ENCODE data around the gene EMP3.
"Not testable (repeated sequence)": the region's sequence is repeated elsewhere in the genome, so short reads cannot be mapped to it uniquely, and the experiment has no call there.

Gene EMP3, protein sequence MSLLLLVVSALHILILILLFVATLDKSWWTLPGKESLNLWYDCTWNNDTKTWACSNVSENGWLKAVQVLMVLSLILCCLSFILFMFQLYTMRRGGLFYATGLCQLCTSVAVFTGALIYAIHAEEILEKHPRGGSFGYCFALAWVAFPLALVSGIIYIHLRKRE

DNA sequence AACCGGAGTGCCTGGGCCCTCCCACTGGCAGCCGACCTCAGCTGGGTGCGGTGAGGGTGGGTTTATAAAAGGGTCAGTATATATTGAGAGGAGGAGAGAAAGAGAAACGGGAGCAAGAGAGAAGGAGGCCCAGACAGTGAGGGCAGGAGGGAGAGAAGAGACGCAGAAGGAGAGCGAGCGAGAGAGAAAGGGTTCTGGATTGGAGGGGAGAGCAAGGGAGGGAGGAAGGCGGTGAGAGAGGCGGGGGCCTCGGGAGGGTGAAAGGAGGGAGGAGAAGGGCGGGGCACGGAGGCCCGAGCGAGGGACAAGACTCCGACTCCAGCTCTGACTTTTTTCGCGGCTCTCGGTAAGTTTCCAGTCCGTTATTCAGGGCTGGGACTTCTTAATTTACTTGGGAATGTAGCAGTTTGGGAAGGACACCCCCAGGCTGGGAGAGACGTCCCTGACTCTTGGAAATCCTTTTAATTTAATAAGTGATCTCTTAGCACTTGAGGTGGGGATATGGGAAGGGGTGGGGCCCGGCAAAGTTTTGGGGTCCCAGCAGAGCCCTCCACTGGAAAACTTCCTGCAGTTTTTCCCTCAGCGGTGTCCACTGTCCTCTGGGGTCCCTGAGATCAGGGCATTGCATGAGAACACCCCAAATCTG lies at the start of gene EMP3:
TSS of gene EMP3 (plus strand) at position 288 of the 646 bp plus-strand sequence. CDS start 1,293 bp downstream, outside the sequence.
- peak; percentile 88 for DNase-seq

DNA sequence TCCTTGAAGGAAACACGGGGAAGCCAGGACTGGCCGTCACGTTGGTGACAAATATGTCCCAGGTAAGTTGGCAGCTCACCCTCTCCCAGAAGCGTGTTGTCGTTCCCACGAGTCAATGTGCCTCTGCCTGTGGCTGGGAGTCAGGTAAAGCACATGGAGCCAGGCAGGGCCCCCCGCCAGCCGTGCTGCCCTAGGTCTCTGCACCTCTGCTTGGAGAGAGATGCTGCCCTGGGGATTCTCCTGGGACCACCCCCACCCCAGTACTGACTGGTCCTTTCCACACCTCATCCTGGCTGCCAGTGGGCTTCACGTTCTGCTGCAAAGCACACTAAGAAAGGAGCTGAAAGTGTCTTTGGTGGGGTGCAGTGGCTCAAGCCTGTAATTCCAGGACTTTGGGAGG lies 45.6 kb upstream of the EMP3 start:
- DNase-seq = no peak

DNA sequence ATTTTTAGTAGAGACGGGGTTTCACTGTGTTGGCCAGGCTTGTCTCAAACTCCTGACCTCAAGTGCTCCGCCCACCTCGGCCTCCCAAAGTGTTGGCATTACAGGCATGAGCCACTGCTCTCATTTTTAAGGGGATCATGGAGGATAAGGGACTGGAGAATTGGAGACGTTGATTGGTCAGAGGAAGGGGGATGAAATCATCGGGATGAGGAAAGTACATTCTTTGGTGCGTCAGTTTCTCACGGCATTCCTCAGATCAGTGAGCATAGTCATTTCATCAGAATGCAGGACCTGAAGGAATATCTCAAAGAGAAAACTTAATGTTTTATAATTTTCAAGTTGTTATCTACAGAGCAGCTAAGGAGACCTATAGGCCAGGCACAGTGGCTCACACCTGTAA lies 41.4 kb upstream of the EMP3 start:
- DNase-seq = no peak

DNA sequence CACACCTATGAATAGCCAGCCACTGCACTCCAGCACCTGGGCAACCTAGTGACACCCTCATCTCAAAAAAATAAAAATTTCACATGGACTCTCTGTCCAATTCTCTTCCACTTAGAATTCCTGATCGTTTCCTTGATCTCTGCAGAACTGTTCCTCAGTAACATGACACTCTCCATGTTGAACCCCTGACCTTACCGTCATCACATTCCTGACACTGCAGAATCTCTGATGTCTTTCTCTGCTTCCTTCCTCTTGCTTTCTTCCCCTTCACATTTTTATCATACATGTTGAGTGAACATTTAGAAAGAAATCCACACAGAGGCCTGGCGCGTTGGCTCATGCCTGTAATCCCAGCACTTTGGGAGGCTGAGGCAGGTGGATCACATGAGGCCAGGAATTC lies 40.5 kb upstream of the EMP3 start:
- DNase-seq = no peak

DNA sequence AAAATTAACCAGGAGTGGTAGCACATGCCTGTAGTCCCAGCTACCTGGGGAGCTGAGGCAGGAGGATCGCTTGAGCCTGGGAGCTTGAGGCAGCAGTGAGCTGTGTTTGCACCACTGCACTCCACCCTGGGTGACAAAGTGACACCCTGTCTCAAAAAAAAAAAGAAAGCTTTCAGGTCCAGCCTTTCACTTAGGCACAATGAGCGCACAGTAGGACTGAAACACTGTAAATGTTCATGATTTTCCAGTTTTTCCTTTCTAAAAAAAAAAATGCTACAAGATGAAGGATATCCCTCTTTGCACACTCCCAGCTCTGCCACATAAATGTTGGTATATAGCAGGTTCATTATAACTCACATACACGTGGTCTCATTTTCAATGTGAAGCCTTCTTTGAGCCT lies 37.6 kb upstream of the EMP3 start:
- DNase-seq = no peak

DNA sequence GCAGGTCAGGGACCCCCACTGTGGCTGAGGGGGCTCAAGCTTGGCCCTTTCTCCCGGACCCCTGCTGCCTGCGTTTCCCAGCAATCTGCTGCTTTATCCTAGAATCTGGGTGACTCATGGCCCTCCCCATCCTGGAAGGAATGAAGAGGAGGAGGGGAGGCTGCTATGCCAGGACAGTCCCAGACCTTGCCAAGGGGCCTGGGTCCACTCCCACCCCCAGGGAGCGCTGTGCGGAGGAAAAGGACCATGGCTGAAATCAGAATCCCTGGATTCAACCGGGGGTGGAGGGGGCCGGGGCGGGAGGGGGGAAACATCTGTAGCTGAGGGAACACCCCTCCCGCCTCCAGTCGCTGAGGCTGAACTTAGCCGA lies 35.0 kb upstream of the EMP3 start:
- no peak for DNase-seq

DNA sequence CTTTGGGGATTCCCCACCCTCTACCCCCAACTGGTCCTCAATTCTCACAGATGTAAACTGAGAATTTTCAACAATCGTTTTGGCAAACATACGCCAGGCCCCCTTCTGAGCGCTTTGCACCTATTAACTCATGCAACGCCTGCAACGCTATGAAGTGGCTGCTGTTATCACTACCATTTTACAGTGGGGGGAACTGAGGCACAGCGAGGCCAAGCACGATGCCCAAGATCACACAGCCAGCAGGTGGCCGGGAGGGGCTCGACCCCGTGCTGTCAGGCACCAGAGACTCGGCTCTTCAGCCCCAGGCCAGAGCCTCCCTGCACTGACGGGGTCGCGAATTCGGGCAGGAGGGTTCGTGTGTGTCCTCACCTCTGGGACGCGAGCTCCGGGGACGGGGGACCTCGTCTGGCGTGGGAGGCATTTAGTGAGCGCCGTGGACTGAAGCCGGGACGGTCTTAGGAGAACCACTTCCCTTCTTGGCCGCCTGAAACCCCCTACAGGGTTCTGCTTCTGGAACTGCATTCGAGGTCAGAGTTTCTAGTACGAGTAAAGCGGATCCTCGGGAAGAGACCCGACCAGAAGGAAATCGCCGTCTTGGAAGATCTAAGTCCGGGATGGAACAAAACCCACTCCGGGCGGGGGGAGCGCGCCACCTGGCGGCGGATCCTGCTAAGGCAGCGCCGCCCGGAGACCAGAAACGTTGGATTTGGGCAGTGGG lies 34.4 kb upstream of the EMP3 start:
- peak; percentile 83 for DNase-seq

DNA sequence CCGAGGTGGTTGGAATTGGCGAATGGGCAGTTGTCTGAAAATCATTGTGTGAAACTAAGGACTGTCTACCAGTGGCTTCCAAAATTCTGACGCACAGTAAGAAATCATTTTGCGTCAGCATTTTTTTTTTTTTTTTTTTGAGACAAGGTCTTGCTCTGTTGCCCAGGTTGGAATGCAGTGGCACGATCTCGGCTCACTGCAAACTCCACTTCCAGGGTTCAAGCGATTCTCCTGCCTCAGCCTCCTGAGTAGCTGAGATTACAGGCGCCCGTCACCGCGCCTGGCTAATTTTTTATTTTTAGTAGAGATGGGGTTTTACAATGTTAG lies 33.9 kb upstream of the EMP3 start:
- not testable (repeated sequence) for DNase-seq

DNA sequence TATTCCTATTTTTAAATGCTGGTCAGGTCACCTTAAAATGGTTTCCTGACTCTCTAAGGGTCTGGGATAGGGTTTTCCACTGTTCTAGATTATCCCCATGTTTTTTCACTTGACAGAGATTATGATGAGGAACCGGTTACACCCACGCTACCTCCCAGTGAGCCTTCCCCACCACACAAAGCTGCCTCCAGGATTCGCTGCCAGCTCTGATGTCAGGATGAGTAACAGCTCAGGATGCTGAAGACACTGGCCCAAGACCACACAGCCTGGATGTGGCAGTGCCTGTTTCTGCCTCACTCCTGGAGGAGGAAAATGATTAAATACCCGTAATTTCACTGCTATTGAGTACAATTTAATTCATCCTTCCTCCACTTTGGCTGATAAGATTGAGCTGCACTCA lies 32.6 kb upstream of the EMP3 start:
- DNase-seq = no peak

DNA sequence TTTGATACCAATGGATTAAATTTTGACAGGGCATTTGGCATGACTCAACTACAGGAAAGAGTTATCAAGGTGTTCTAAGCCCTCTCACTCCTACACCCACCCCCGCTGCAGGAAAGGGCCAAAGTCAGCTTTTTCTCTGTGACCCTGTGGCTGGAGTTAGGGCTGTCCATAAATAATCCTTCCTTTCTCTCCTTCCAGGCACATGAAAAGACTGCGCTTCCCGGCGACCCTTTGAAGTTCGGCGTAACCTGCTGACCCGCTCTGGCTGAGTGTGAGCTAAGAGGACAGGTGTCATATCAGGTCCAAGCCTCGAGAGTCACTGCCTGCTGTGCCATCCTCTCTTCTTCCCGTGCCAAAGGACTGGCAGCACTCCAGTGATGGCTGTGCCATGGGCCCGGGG lies 29.9 kb upstream of the EMP3 start:
- DNase-seq = no peak

DNA sequence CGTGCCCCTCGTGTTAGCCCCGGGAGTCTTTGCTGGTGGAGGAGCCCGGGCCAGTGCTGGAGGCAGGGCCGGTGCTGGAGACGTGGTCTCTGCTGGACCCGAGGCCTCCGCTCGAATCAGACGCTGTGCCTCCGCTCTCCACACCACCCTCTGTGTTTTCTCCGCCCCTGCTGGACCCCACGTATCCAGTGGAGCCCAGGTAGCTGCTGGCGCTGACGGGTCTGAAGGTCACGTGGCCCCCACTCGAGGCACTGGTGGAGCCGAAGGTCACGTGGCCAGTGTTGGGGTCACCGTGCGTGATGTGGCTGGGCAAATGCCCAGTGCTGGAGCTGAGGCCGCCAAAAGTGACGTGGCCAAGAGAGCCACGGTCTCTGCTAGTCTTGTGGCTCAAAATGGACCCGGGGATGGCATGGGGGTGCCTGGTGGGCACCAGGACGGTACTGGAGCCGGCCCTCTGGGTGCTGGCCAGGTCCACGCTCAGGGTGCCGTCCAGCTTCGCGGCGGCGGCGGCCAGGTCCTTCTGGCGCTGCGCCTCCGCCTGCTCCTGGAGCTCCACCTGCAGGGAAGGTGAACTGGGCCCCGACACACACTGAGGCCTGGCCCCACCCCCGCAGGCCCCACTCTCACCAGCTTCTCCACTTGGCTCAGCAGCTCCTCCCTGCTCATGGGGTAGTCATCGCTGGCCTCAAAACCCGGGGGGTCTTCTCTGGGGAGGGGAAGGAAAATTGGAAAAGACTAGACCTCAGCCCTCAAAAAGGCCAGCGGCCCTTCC lies 28.2 kb upstream of the EMP3 start:
- no peak for DNase-seq

DNA sequence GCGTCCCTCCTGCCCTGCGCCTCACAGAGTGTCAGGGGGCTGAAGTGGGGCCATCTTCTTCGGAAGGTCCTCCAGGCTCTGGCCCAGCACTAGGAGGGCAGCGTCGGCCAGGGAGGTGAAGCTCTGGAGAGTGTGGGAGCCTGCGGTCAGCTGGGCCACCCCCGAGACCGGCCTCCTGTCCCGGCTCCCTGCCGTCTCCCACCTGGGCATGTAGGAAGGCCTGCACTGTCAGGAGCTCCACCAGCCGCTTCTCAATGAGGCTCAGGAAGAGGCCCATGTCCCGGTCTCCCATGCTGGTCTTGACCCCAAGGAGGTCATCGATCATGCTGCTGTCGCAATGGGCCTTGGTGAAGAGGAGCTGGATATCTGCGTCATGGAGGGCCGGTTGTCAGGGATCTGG lies 27.4 kb upstream of the EMP3 start:
- DNase-seq = no peak

DNA sequence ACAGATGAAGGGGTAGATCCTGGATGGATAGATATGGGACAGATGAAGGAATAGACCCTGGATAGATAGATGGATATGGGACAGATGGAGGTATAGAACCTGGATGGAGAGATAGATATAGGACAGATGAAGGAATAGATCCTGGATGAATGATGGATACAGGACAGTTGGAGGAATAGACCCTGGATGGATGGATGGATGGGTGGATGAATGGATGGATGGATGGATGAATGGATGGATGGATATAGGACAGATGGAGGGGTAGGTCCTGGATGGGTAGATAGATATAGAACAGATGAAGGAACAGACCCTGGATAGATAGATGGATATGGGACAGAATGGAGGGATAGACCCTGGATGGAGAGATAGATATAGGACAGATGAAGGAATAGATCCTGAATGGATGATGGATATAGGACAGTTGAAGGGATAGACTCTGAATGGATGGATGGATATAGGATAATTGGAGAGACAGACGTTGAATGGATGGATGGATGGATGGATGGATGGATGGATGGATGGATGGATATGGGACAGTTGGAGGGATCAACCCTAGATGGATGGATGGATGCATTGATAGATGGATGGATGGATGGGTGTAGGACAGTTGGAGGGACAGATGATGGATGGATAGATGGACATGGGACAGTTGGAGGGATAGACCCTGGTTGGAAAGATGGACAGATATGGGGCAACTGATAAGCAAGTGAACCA lies 23.3 kb upstream of the EMP3 start:
- no peak for DNase-seq

DNA sequence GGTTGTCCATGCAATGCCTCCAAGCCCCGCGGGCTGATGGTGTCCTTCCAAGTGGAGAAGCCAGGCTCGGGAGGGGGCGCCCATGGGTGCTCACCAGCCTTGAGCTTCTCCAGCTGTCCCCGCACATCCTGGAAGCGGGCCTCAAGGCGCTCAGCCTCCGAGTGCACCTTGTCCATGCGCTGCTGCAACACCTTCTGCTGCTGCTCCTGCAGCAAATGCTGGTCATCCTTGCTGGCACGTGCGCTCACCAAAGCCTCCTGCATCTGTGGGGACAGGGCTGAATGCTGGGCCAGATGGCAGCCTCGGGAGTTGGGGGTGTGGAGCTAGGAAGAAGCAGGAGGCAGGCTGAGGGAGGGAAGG lies 22.8 kb upstream of the EMP3 start:
- DNase-seq = no peak

DNA sequence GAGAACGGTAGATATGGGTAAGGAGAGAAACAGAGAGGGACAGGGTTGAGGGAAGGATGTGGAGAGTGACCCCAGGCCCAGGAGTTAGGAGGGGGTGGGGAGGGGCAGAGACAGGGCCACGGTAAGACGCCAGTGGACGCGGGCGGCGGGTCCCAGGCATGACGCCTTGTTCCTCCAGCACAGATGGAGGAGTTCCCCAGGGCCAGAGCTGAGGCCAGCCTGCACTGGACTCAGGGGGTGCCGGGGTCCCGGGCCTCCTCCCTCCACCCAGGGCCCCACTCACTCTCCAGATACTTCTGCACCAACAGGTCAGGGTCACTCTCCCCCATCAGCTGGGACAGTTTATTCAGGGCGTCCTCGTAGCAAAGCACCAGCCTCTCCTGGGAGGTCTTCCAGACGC lies 22.0 kb upstream of the EMP3 start:
- no peak for DNase-seq

DNA sequence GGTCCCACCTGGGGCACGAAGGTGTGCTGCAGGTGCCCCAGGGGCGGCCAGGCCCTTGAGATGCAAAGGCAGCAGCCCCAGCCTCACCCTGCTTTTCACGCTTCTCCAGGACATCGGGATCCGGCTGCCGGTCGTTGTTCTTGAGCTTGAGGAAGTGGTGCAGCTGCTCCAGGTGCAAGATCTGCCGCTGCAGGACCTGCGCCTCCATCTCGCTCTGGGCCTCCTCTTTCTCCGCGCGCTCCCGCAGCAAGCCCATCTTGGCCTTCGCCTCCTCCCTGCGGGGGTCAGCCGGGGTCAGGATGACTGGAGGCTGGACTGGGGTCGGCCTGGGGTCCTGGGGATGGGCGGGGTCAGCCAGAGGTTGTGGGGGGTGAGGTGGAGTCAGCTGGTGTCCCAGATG lies 21.5 kb upstream of the EMP3 start:
- no peak for DNase-seq

DNA sequence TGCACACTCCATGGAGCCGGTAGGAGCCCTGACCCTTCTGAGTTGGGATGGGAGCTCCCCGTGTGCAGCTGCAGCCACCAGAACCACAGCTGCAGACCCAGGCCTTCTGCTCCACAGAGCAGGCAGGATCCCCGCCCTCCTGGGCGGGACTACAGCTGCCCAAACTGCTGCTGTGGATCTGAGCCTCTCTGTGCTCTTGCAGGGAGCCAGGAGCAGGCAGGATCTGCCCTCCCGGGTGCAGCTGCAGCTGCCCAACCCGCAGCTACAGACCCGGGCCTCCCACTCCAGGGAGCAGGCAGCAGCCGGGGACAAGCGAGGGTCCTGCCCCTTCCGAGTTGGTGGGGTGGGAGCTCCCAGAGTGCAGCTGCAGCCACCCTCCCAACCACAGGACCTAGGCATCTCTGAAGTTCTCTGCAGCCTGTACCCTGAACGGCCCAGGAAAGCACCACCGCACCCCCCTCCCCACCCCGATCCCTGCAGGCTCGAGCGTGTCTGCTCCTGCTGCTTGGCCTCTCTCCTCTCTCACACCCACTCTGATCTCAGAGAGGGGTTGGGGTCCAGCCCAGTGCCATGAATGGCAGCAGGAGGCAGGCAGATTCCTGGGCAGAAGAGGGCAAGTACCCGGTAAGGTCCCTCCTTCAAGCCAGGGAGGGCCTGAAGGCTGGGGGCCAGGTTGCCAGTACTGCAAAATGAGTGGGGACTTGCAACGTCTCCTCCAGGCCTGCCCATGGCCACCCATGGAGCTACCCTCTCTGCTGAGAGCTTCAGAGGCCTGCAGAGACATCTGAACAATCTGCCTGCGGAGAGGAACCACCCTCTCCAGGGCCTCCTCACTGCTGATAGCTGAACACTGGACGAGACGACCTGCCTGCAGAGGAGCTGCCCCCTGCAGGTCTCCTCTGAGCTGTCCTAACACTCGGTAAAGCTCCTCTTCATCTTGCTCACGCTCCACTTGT lies 16.4 kb upstream of the EMP3 start:
- no peak for DNase-seq

DNA sequence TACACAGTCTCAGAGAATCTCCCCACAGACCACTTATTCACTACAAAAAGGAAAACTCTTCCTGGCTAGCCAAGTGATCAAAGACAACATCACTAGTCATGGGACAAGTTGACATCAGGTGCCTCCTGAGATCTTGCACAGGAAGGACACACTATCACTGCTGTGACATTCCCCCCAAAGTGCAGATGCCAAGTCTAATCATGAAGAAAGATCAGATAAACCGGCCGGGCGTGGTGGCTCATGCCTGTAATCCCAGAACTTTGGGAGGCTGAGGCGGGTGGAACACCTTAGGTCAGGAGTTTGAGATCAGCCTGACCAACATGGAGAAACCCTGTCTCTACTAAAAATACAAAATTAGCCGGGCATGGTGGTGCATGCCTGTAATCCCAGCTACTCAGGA lies 15.6 kb upstream of the EMP3 start:
- DNase-seq = not testable (repeated sequence)

DNA sequence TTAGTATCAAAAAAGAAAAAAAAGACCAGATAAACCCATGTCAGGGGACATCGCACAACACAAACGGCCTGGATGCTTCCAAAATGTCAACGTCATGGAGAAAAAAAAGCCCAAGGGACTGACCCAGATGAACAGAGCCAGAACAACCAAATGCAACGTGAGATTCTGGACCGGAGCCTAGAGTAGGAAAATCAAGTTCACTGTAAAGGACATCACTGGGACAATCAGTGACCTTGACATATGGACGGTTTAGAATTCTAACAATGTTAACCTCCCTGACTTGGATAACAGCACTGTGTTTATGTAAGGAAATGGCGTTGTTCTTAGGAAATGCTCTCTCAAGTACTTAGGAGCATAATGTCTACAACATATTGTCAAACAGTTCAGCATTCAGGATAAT lies 15.1 kb upstream of the EMP3 start:
- no peak for DNase-seq

DNA sequence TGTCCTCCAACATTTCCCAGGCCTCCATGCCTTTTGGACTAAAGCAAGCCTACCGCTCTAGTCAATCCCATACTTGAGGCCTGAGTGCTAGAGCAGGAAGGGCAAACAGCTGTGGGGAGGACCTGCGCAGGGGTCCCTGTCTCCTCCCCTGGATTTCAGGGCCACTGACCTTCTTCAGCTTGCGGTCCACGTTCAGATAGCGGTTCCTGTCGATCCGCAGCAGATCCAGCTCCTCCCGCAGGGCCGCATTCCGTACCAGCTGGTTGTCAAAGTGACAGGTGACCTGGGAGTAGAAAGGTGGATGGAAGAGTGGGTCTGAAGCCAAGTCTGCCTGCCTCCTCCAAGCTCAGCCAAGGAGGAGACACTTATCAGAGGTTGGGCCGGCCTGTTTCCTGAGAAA lies 14.0 kb upstream of the EMP3 start:
- no peak for DNase-seq

DNA sequence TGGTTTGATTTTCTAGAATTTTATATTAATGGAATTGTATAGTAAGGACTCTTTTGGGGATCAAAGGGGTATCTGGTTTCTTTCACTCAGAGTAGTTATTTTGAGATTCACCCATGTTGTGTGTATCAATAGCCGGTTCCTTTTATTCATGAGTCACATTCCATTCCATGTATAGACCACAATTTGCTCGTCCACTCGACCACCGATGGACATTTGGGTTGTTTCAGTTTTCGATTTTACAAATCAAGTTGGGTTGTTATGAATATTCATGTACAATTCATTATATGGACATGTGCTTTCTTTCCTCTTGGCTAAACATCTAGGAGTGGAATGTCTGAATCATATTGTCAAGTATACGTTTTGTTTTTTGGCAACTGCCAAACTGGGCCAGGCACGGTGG lies 9.6 kb upstream of the EMP3 start:
- DNase-seq = no peak

DNA sequence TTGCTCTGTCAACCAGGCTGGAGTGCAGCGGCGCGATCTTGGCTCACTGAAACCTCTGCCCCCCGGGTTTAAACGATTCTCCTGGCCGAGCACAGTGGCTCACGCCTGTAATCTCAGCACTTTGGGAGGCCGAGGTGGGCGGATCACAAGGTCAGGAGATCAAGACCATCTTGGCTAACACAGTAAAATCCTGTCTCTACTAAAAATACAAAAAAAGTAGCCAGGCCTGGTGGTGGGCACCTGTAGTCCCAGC lies 7.7 kb upstream of the EMP3 start:
- DNase-seq = not testable (repeated sequence)
